ENCODE results near the gene GNPTAB. TPM values are rescaled to one million over a fixed set of nuclear protein-coding genes. Genes with fewer than 3 reads are reported as not detected.

GNPTAB gene
- total and polyA plus RNA-seq, 2 of the 13 experiments (the other 11 are each of a cell fraction or from before 2014, with no cell fraction given): 13.6 to 19.4 TPM

DNA sequence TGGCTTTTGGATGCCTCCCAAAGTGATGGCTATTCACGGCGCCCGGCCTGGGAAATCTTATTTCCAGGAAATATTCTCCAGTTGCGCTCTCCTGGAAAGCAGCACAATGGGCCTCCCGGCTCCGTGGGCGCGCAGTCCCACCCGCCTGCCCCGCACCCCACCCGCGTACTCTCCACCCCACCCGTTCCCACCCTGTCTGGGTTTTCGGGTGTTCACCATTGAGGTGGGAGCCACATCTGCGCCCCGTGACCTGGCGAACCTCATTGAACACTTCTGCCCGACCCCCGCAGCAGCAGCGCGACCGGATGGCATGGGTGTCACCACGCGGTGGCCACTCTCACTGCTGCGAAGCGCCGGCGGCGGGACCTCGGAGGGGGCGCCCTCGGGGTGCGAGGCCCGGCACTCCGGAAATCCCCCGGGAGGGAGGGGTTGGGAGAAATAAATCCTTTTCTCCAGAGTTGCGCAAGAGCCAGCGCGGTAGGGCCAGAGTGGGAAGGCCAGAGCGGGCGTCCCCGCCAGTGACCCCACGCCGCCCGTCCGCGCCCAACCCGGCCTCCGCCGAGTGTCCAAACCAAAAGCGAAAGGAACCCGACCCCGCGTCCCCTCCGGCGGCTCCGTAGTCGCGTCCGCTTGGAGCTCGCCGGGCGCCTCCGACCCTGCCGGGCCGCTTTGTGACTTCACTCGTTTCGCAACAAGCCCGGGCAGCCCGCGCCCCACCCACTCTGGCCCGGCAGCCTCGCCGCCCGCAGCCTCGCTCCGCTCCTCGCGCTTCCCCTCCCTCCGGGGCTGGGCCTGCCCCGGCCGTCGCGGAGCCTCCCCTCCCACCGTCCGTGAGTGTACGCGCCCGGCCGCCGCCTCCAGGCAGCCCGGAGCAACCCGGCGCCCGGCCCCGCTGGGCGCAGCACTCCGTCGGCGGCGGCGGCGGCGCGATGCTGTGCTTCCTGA is 46.4 kb upstream of the GNPTAB start, which contains the start of gene DRAM1 (continued):
- TF ChIP-seq, protein P1, sequence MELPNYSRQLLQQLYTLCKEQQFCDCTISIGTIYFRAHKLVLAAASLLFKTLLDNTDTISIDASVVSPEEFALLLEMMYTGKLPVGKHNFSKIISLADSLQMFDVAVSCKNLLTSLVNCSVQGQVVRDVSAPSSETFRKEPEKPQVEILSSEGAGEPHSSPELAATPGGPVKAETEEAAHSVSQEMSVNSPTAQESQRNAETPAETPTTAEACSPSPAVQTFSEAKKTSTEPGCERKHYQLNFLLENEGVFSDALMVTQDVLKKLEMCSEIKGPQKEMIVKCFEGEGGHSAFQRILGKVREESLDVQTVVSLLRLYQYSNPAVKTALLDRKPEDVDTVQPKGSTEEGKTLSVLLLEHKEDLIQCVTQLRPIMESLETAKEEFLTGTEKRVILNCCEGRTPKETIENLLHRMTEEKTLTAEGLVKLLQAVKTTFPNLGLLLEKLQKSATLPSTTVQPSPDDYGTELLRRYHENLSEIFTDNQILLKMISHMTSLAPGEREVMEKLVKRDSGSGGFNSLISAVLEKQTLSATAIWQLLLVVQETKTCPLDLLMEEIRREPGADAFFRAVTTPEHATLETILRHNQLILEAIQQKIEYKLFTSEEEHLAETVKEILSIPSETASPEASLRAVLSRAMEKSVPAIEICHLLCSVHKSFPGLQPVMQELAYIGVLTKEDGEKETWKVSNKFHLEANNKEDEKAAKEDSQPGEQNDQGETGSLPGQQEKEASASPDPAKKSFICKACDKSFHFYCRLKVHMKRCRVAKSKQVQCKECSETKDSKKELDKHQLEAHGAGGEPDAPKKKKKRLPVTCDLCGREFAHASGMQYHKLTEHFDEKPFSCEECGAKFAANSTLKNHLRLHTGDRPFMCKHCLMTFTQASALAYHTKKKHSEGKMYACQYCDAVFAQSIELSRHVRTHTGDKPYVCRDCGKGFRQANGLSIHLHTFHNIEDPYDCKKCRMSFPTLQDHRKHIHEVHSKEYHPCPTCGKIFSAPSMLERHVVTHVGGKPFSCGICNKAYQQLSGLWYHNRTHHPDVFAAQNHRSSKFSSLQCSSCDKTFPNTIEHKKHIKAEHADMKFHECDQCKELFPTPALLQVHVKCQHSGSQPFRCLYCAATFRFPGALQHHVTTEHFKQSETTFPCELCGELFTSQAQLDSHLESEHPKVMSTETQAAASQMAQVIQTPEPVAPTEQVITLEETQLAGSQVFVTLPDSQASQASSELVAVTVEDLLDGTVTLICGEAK (IDR thresholded peaks at IDR 0.05): no peak
- TF ChIP-seq, protein P1 (CRISPR knock-in tag; IDR thresholded peaks at IDR 0.05): peak; percentile 67
- TF ChIP-seq, protein P2, sequence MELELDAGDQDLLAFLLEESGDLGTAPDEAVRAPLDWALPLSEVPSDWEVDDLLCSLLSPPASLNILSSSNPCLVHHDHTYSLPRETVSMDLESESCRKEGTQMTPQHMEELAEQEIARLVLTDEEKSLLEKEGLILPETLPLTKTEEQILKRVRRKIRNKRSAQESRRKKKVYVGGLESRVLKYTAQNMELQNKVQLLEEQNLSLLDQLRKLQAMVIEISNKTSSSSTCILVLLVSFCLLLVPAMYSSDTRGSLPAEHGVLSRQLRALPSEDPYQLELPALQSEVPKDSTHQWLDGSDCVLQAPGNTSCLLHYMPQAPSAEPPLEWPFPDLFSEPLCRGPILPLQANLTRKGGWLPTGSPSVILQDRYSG (CRISPR knock-in tag; IDR thresholded peaks at IDR 0.05): no peak; the same call in 1 of the 2 replicates
- TF ChIP-seq ZNF34 (CRISPR knock-in tag; IDR thresholded peaks at IDR 0.05; ENCODE audit: borderline replicate concordance) (no peak), ZBTB7A (CRISPR knock-in tag; IDR thresholded peaks at IDR 0.05) (peak; percentile 73; the same call in 1 of the 2 replicates), HOXA7 (CRISPR knock-in tag; IDR thresholded peaks at IDR 0.05) (no peak), NR2F1 (CRISPR knock-in tag; IDR thresholded peaks at IDR 0.05) (peak in 1 of 2 experiments; percentile 48; a peak in 1 of 4 replicates)
- TF ChIP-seq, protein P3, sequence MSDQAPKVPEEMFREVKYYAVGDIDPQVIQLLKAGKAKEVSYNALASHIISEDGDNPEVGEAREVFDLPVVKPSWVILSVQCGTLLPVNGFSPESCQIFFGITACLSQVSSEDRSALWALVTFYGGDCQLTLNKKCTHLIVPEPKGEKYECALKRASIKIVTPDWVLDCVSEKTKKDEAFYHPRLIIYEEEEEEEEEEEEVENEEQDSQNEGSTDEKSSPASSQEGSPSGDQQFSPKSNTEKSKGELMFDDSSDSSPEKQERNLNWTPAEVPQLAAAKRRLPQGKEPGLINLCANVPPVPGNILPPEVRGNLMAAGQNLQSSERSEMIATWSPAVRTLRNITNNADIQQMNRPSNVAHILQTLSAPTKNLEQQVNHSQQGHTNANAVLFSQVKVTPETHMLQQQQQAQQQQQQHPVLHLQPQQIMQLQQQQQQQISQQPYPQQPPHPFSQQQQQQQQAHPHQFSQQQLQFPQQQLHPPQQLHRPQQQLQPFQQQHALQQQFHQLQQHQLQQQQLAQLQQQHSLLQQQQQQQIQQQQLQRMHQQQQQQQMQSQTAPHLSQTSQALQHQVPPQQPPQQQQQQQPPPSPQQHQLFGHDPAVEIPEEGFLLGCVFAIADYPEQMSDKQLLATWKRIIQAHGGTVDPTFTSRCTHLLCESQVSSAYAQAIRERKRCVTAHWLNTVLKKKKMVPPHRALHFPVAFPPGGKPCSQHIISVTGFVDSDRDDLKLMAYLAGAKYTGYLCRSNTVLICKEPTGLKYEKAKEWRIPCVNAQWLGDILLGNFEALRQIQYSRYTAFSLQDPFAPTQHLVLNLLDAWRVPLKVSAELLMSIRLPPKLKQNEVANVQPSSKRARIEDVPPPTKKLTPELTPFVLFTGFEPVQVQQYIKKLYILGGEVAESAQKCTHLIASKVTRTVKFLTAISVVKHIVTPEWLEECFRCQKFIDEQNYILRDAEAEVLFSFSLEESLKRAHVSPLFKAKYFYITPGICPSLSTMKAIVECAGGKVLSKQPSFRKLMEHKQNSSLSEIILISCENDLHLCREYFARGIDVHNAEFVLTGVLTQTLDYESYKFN (CRISPR knock-in tag; conservative IDR thresholded peaks at IDR 0.05): peak; percentile 58
- TF ChIP-seq, protein P4, sequence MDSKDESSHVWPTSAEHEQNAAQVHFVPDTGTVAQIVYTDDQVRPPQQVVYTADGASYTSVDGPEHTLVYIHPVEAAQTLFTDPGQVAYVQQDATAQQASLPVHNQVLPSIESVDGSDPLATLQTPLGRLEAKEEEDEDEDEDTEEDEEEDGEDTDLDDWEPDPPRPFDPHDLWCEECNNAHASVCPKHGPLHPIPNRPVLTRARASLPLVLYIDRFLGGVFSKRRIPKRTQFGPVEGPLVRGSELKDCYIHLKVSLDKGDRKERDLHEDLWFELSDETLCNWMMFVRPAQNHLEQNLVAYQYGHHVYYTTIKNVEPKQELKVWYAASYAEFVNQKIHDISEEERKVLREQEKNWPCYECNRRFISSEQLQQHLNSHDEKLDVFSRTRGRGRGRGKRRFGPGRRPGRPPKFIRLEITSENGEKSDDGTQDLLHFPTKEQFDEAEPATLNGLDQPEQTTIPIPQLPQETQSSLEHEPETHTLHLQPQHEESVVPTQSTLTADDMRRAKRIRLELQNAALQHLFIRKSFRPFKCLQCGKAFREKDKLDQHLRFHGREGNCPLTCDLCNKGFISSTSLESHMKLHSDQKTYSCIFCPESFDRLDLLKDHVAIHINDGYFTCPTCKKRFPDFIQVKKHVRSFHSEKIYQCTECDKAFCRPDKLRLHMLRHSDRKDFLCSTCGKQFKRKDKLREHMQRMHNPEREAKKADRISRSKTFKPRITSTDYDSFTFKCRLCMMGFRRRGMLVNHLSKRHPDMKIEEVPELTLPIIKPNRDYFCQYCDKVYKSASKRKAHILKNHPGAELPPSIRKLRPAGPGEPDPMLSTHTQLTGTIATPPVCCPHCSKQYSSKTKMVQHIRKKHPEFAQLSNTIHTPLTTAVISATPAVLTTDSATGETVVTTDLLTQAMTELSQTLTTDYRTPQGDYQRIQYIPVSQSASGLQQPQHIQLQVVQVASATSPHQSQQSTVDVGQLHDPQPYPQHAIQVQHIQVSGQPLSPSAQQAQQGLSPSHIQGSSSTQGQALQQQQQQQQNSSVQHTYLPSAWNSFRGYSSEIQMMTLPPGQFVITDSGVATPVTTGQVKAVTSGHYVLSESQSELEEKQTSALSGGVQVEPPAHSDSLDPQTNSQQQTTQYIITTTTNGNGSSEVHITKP (CRISPR knock-in tag; IDR thresholded peaks at IDR 0.05; ENCODE audit: low read depth): peak; percentile 98
